Erythroblast (primary cell): ENCODE results near the gene PC.

Source experiments
- GATA1 ChIP-seq: IDR thresholded peaks from 2 replicates; pipeline ENCODE4 v1.6.1; 2011; ENCODE audit warnings: low read depth, mild to moderate bottlenecking, control low read depth, low read length, moderate library complexity
- POLR2A ChIP-seq: IDR thresholded peaks from 2 replicates; pipeline ENCODE4 v1.6.1; 2011; ENCODE audit warnings: mild to moderate bottlenecking, low read length

DNA sequence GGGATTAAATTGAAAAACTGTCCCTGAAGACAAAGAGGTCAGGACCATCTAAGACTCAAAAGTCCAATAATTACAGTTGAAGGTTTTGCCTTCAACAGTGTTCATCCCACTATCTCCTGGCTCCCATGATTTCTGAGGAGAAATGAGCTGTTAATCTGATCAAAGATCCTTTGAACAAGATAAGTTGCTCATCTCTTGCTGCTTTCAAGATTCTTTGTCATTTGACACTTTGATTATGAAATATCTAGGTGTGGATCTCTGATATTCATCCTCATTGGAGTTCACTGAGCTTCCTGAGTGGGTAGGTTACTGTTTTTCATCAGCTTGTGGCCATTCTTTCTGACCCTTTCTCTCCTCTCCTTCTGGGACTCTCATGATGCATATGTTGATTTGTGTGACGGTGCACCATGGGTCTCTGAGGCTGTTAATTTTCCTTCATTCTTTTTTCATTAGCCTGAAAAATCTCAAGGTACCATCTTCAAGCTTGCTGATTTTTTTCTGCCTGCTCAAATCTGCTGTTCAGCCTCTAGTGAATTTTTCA is 20.9 kb downstream of the PC start:
- TF ChIP-seq POLR2A, result no peak
- no peak for TF ChIP-seq GATA1
